Activated CD8-positive, alpha-beta memory T cell treated with anti-CD3 and anti-CD28 coated beads for 1 hour (primary cell): ENCODE measurements around the gene ATP5MC2.
"Not testable (repeated sequence)": the region's sequence is repeated elsewhere in the genome, so short reads cannot be mapped to it uniquely, and the experiment has no call there.

Source experiments
- DNase-seq, 2 donors: peaks; one replicate each; pipeline ENCODE4 v3.0.0-alpha.2; 2020; ENCODE audit warnings: low read depth in 1 of 2; ENCODE audit errors: extremely low read depth in 1 of 2

Gene ATP5MC2

DNA sequence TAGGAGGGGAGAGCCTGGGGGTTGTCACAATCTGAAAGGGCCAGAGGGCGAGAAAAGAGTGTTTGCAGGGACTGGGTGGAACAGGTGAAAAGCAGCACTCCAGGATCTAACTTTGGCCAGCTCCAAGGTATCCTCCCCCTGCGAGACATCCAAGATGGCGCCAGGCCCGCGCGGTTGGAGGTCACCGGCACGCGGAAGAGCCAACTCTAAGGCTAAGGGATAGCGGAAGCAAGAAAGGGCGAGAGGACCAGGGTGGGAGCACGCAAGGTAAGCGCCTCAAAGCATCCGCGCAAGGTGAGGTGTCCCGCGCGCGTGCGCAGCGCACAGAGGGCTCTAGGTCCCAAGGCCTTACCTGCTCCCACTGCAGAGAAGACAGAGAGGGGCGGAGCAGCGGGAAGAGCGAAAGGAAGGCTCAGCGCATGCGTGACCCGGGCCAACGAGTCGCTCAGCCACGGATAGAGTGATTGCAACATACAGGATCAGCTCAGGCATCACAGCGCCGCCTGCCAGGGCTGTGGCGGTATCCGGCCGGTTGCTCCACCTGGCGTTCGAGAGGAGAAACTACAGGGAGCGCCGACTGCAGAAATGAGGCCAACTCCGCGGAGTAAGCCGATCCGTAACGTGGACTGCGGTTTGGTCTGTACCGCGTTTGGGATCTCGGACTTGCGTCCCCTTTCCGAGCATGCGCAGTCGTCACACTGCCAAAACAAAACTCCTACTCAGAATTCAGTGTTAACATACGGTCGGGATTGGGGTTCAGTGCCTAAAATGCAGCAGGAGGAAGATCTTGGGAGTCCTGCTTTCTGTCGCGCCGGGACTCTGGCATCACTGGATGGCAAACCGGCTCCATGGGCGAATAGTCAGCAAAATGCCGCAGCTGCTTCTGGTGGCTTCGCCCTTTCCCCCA, at the start of gene ATP5MC2:
Gene ATP5MC2, minus strand, starts transcription at position 383 of the 907 bp plus-strand sequence. CDS start 3,469 bp downstream, outside the sequence.
- DNase-seq: peak; percentile 94 to 95

GRCh38 chr12:53722450-53723041, 46.7 kb upstream of the ATP5MC2 start:
- no peak for DNase-seq

- DNase-seq: no peak
Observed at GRCh38 chr12:53720946-53721345, 45.1 kb upstream of the ATP5MC2 start.

GRCh38 chr12:53719649-53720048, 43.8 kb upstream of the ATP5MC2 start:
- DNase-seq: no peak

GRCh38 chr12:53718567-53718966, 42.7 kb upstream of the ATP5MC2 start:
- DNase-seq: not testable (repeated sequence)

DNA sequence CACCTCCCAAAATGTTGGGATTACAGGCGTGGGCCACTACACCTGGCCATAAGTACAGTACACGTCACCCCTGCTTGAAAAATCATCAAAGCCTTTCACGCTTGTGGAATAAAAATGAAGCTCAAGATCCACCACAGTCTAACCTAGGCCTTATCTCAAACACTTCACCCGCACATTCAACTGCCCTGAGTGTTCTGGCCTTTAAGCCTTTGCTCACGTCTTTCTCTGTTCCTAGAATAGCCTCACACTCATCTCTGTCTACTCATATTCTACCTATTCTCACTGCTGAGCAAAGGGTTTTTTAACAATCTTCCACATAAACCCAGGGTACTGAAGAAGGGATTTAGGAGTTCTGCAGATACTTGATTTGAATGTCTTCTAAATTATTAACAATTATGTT, 41.4 kb upstream of the ATP5MC2 start:
- no peak for DNase-seq

- DNase-seq: no peak
Observed at GRCh38 chr12:53714004-53714403, 38.1 kb upstream of the ATP5MC2 start.

GRCh38 chr12:53713516-53713915, 37.6 kb upstream of the ATP5MC2 start:
- no peak for DNase-seq

DNA sequence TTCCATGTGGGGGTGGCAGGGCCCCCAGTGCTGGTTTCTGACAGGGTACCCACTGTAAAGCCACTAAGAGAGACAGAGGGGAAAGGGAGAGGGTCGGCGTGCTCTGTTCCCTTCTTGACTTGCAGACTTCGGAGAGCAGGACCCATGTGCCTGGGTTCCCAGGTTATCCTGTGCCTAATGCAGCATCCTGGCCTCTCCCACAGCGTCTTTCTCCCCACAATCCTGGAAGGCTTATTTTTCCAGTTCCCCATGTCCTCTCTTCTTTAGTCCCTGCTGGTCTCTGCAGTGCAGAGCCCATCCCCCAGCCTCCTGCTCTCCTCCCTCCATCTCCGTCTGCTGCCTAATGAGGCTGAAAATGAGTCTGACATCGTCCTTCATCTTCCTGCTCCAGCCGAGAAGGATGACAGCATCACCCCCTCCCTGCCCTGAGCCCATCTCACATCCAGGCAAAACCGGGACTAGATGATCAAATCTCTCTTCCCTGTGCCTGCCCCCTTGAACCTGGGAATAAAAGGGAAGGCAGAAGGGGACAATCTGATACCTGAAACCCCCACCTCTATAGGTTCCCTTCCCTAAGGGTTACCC, 36.3 kb upstream of the ATP5MC2 start:
- DNase-seq: no peak

- no peak for DNase-seq
Observed at GRCh38 chr12:53710091-53710490, 34.2 kb upstream of the ATP5MC2 start.

DNA sequence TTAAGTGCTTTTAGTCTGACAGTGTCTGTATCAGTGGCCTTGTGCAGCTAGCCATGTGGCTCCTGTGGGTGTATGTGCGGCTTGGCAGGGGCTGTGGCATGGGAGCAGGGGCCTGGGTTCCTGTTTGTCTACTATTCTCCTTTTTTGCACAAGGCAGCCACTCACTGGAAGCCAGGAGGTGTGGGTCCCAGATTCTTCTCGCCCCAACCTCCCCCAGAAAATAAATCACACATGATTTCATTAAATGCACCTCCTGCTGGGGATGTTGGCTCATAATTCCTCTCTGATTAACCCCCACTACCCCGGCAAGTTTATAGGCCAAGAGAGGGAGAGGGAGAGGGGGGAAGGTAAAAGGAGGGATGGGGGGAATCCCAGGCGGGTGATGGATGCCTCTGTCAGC, 33.8 kb upstream of the ATP5MC2 start:
- no peak for DNase-seq

DNA sequence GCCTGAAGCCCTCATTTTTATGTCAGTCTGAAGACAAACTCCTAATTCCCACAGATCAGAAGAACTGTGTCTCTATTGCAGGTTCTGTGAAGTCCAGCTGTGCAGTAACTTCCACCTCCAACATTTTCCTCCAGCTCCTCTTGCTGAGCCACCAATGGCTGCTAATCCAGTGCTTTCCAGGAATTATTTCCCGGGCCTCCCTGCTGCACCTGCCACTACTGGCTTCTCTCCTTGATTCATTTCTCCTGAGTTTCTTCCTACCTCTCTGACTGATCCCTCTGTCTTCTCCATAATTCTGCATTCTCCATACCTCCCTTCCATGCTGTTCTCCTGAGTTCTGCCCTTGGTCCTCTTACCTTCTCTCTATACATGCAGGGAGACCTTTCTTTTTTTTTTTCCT, 30.2 kb upstream of the ATP5MC2 start:
- no peak for DNase-seq

DNA sequence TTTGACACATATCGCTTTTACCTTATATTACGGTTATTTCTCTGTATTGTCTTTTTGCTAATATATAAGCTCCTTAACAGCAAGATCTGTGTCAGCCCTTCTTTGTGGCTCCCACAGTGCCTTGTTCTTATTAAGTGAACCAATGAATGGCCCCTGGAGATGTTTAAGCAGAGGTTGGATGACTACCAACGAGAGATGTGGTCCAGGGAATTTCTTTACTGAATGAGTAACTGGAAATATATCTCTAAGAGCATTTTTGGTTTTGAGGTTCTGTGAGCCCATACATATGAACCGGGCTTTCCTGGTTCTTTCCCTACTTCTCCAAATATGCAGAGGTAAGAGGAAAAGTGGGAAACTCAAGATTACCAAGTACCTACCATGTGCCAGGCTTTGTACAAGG, 27.9 kb upstream of the ATP5MC2 start:
- DNase-seq: no peak

- DNase-seq: peak; percentile 44 to 59
Observed at GRCh38 chr12:53701518-53702264, 25.8 kb upstream of the ATP5MC2 start.

GRCh38 chr12:53700567-53700966, 24.7 kb upstream of the ATP5MC2 start:
- DNase-seq: no peak

DNA sequence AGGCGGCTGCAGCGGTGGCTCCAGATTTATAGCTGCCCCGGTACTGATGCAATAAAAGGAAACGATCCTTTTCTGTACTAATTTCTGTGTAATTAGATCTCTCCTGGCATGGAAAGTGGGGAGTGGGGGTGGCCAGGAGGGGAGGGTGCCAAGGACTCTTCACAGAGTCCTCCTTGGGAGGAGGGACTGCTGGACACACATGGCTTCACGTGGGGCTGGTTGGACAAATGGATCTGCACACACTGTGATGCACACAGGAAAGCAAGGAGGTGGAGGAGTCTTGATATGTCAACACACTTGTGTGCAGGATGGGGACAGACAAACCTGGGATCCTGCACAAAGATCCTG, 23.8 kb upstream of the ATP5MC2 start:
- no peak for DNase-seq

DNA sequence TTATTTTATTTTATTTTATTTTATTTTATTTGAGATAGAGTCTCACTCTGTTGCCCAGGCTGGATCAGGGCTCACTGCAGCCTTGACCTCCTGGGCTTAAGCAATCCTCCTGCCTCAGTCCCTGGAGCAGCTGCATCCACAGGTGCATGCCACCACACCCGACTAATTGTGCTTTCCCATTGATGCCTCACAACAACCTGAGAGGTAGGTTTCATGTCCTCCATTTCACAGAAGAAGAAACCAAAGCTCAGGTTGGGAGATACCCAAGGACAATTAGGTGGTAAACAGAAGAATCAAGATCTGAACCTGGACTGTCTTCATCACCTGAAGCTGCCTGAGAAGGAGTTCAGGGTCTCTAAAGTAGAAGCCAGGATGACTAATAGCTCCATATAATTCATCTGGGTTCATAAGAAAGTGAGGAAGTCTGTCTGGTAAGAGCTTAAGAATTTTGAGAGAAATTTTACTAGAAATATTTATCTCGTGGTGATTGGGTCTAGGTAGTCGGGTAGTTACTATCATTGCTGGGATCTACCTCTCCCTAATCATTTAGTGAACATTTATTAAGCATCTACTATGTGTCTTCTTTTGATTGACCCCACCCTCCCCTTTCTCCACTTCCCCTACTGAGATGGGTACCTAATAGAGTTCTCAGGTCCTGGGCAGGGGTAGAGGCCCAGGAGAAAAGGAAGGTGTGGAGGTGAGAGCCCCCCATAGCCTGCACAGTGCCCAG, 23.2 kb upstream of the ATP5MC2 start:
- no peak for DNase-seq

DNA sequence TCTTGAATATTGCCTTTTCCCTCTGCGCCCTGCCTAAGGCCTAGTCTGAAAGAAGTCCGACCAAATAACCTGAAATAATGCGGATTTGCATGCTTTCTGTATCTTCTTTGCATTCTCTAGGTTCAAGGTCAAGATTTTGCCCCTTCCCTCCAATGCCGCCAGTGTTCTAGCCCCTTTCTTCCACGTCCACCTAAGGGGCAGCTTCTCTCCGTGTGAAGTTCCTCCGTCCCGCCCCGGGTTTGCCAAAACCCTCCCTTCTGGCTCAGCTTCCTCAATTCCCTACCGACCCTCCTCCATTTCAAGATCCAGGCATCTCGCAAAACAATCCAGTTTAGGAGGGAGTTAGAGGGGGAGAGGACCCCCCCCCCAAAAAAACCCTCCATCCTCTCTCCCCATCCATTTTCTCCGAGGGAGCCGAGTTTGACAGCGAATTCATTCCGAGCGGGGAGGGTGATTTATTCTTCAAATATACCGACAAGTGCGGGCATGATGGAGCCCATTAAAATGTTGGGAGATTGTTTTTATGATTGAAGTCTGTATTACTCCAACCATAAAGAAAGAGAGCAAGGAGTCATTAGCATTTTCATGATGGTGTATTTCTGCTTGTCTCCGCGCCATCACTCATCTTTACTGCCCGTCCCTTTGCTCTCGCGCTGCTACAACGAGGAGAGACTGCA, 20.9 kb upstream of the ATP5MC2 start:
- no peak for DNase-seq

DNA sequence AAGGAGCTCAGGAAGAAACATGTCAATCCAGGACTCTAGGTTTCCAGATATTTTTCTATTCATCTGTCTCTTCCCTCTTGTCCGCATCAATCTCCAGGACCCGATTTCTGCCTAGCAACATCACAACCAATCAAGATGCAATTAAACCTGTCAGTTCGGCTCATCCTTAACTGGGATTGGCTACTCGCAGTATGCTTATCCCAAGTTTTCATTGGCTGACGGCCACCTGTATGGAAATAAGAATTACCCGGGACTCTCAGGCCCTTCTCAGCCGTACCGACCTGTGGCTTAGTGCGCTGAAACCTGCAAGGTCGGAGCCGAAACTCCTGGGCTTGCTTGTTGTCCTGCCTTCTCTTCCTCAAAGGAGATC, 20.4 kb upstream of the ATP5MC2 start:
- no peak for DNase-seq
